Ureter (tissue), 1 donor: ENCODE results near the gene PAPSS1. TPM values are rescaled to one million over a fixed set of nuclear protein-coding genes. Genes with fewer than 3 reads are reported as not detected.

Experiments
- DNase-seq: peaks from one replicate; pipeline ENCODE4 v3.0.0-alpha.2; 2020; ENCODE audit warnings: low spot score
- total RNA-seq: library from RNA; stranded (reverse); gene quantifications from one replicate; pipeline ENCODE4 v1.2.4, GENCODE V29; 2023
- donor health status: DM: yes; HTN: yes; CAD: no.

The PAPSS1 gene
- total RNA-seq, 1 donor from 2014 or later: 44.7 TPM

DNA sequence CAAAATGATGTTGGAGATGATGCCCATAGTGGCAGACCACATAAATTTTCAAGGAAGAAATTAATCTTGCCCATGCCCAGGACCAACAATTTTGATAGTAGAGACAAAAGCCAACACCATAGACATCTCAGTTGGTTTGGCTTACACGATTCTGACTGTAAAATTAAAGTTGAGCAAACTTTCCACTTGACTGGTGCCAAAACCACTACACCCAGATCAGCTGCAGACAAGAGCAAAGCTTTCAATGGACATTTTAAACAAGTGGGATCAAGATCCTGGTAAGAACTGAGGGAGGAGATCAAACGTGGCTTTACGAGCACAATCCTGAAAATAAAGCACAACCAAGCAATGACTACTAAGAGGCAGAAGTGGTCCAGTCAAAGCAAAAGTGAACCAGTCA, 90.7 kb downstream of the PAPSS1 start:
- DNase-seq: no peak

DNA sequence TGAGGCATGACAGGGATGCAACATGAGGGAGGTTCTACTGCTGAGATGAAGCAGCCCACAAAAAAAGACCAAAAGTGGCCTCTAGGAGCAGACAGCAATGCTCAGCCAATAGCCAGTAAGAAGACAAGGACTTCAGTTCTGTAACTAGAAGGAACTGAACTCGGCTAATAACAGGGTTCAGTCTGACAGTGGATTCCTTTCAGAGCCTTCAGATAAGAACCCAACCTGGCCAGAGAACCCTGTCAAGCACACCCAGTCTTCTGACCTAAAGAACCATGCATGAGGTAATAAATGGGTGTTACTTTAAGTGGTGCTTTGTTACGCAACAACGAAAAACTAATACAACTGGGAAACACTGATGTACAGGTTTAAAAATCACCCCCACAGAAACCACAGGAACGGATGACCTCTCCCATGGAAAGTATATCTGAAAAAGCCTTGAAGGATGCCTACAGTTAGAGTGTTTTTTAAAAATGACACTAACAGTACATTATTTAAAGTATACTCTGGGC, 94.6 kb downstream of the PAPSS1 start:
- no peak for DNase-seq

DNA sequence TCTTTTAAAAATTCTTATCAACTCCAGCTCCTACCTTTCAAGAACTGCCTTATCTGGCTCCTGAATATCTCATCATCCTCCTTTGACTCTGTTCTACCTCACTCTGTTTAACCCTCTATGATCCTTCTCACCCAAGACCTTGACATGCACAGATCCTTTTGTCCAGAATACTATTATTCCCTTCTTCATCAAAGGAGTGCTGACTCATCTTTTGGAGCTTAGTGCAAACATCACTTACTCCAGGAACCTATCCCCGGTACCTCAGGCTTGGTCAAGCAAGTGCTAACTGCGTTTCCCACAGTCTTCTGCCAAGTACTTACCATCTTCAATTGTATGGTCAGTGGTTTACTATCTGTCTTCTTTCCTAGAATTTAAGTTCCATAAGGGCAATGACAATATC, 96.0 kb downstream of the PAPSS1 start:
- DNase-seq: no peak

DNA sequence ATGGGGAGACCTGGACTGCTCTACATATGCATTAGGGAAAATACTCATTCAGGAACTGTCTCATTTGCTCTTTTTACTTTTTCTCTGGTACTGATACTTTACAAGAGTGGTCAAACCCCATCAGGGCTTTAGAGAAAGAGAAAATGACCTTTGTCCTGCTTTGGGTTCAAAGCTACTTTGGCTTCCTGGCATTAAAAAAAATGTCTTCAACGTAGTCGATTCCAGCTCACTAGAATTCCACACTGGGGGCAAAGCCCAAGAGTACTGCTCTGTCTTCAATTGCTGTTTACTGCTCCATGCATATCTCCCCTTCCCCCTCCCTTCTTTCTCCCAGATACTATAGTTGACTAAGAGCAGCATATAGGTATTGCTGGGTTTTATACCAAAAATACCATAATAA, 98.0 kb downstream of the PAPSS1 start:
- DNase-seq: no peak

DNA sequence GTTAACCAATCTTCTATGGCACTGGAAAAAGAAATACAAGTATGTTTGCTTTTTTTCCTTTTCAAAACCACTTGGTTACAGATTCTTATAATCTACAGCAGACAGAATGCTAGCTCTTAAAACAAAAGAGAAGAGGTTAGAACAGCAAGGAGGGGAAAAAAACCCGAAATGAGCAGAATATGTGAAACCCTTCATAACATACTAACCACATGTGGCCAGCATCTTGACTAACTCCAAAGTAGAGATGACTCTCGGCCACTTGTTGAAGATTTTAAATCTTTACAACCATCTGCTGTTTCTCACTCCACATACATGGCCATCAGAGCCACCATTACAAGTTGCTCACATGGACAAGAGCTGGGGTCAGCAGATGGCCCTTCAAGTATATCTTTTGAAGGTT, 100.3 kb downstream of the PAPSS1 start:
- no peak for DNase-seq

DNA sequence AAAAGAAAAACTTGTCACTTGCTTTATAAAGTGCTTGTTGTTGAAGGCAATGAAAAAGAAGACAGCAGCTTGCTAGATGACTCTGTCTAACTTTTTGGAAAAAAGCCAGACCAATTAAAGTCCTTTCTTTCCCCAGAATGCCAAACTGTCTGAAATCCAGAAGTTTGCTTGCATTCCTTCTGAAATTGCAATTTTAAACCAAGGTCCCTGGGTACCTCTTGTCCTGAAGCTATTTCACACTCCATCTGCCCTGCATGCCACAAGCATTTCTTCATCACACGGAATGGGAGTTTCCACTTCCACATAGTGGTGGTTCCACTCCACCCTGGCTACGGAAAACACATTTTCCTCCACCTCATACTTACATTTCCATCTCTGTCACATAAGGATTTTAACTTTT, 101.0 kb downstream of the PAPSS1 start:
- no peak for DNase-seq

DNA sequence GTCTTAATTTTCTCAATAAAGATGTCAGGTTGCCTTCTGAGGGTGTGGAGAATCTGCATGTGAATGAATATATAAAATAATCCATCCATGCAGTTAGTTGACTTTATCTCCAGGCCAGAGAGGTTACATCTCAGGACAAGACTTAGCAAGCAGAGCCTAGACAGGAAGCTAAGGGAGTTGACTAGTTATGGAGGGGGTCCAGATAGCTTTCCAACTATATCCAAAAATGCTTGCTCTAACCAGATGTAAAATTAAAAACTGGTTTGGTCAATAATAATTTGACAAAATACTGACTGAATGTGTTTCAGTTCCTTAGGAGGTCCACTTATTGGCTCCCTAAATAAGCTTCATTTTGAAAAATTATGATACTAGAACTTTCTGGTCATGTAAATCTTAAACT, 101.4 kb downstream of the PAPSS1 start:
- DNase-seq: no peak

DNA sequence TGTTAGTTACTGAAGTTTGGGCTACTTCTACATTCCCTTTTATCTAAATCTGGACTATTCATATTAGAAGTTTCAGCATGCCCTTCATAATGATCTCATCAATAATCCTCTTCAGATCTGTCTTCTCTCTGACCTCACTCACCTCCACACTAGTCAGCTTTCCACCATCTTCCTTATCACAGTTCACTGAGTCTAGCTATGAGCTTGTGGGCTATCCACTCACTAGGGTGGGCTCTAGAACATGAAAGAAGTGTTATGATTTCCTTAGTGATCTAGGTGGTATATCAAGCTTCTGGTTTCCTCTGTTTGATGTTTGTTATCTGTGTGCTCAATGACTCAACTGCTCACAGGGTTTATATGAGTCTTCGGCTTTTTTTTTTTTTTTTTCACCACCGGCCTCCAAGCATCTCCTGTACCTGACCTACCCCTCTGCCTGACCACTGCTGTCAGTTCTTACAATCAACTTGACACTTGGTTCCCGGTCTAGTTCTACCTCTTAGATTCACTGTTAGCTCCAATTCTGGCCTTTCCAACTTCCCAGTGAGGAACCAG, 103.1 kb downstream of the PAPSS1 start:
- no peak for DNase-seq

DNA sequence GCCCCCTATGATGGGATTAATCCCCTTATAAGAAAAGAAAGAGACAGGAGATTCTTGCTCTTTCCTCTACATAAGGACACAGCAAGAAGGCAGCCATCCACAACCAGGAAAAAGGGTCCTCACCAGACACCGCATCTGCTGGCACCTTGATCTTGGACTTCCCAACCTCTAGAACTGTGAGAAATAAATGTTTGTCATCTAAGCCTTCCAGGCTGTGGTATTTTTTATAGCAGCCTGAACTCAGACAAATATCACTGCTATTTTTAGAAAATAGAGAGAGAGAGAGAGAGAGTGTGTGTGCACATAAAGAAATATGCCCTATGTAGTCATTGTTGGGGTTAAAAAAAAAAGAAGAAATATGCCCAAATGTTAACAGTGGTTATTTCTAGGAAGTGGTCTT, 104.2 kb downstream of the PAPSS1 start:
- DNase-seq: no peak

DNA sequence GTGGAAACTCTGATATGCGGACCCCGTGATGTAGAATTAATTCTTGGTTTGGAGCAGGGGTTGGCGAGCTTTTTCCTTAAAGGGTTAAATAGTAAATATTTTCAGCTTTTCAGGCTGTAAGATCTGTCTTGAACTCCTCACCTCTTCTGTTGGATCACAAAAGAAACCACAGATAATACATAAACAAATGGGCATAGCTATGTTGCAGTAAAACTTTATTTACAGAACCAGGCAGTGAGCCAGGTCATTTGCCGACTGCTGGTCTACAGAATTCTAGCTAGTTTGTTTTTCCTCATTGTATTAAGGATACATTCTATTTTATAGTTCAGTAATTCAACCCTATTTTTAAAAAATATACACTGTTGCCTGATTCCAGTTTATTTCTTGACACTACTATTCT, 116.6 kb downstream of the PAPSS1 start:
- DNase-seq: no peak

DNA sequence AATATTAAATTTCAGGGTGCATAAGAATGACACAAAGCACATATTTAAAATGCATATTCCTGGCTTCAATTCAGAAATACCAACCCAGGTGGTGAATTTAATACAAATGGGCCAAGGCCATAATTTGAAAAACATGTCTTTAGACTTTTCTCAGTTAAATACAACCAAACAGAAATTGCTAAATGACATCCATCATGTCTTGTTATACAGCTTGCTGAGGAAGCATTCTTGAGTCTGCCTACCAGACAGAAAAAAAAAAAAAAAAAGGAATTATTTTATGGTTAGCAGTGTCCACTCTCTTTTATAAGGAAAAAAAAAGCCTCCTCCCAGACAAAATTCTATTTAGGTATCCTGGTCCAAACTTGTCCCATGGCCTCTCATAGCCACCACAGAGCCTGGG, 119.1 kb downstream of the PAPSS1 start:
- DNase-seq: no peak

DNA sequence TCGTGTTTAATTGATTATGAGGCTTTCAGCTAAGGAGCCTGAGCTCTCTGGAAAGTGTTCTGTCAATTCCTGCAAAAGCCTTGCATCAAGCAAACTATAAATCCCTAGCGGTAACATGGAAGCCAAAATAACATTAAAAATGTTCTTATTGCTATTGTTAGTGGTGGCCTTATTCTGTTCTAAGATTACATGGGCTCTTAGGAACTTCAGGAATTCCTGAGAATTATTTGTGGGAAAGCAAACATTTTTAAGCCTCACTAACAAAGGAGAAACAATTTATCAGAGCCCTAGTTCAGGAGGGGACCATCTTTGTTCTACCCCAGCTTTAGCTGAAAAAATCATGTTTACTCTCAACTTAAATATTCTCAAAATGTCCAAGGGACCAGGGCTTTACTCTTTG, 119.6 kb downstream of the PAPSS1 start:
- no peak for DNase-seq

DNA sequence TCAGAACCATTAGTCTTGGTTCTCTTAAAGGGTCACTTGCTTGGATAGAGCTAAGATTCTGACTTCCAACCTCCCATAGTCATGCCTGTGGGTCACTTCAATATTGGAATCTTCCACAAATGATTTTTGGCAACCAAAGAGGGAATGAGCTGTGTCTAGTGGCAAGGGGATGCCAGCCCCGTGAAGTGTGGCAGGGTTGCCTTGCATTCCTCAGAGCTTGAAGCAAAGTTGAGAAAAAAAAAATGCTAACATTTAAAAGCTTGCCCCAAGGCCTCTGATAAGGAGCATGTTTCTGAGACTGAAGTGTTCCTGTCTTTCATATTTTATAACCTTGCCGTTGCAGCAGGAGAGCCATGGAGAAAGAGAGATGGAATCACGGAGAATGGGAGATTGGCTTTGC, 120.2 kb downstream of the PAPSS1 start:
- no peak for DNase-seq

DNA sequence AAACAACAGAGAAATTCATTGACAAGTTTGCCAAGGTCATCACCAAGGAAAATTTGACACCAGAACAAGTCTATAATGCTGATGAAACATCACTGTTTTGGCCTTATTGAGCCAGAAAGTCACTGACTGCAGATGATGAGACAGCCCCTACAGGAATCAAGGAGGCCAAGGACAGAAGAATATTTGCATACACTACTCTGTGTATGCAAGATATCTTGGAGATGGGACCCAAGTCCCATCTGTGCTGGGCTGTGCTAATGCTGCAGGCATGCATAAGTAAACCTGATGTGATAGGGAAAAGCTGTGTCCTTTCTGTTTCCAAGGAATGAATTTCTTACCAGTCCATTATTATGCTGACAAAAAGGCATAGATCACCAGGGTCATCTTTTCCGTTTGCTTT, 126.8 kb downstream of the PAPSS1 start:
- DNase-seq: no peak

DNA sequence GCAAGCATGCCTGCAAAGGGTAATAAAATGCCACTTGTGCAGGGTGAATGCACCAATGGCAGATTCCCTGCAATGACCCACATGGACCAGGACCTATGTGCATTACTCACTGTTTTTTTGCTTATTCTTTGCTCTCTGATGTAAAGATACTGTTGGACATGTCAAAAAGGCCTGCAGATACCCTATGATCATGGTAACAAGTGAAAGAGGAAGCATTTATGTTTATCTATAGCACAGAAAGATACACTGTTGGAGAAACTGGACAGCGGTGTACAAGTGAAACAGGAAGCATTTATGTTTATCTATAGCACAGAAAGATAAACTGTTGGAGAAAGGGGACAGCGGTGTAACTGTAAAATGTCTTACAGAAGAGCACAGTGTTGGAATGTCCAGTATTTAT, 127.5 kb downstream of the PAPSS1 start:
- DNase-seq: no peak

DNA sequence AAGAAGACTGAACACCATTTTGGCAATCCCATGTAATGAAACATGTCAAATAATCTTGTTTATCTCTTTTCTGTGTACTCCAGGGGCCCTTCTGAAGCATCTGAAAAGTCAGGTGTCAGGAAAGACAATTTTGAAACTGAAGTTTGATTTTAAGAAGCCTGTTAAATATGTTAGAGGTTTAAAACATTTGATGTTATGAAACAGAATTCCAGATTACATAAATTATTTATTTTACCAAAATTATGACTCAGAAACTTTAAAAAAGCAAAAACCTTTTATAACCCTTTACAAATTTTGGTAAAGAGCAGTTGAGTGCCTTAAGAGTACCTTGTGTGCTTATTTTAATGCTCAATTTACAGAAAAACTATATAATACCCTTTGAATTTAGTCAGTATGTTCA, 130.8 kb downstream of the PAPSS1 start:
- DNase-seq: no peak

DNA sequence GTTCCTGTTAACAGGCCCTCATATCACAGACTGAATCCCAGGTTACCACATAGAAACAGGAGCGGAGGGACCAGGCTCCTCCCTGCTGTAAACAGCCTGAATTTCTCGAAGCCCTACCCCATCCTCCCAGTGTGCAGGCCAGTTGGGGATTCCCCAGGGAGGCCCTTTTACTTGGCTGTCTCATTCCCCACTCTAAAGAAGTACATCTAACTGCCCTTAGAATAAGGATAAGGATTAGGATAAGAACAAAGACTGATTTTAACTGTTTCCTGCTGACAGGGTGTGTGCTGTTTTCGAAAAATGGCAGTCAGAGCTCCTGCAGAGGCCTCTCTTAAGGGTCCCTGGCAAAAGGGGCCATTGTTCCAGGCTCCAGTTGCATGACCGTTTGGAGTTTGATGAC, 133.7 kb downstream of the PAPSS1 start:
- DNase-seq: no peak

DNA sequence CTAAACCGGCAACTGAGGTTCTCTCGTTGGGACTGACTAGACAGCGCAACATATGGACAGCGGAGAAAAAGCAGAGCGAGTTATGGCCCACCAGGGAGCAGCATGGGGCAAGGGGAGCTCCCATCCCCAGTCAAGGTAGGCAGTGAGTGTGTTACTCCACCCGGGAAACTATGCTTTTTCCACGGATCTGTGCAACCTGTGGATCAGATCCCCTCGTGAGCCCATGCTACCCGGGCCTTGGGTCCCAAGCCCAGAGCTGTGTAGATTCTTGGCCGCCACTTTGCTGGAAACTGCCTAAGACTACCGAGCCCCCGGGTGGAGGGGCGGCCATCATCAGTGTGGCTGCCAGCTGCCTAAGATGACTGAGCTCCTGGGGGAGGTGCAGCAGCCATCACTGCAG, 140.9 kb downstream of the PAPSS1 start:
- no peak for DNase-seq

DNA sequence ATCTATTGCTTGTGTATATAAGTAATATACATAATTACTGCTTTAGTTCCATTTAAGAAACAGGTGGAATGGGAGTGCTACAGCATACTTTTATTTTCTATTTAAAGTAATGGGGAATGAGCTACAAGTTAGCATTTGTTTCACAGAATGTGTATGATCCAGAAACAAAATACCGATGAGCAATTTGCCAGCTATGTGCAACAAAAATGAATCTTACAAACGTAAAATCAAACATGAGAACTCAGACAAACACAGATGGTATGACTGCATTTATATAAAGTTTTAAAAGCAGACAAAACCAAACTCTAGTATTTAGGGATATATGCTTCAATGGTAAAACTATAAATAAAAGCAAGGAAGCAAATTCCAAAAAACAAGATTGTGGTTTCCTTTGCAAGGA, 141.7 kb downstream of the PAPSS1 start:
- DNase-seq: no peak

DNA sequence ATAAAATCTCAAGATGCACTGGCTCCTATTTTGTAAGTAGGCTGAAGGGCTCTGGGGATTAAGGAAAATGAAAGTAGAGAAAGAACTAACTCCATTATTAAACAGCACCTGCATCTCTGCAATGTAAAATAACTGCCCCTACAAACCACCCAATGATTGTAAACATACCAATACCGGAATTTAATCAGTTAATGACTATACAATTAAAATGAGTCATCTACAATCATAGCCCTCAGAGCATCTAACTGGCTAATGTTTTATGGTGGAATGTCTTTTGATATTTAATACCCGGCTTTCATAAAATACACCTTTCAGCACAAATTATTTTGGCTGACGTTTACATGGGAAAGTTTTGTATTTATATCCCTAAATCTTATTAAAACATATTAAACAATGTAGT, 142.3 kb downstream of the PAPSS1 start:
- no peak for DNase-seq

DNA sequence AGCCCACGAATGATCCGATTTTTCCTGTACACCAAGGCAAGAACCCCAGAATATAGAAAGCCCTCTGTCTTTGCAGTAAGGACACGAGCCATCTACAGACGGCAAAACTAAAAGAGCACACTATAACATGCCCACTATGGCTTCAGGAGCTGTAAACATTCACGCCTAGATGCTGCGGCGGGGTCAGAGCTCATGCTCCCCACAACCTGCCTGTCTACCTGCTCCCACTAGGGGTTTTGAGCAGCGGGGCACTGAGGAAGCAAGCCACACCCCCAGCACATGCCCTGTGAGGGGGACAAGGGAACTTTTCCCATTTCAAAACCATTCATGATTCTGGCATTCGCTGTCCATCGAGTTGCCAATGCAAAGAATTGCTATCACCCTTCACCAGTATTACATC, 144.8 kb downstream of the PAPSS1 start:
- DNase-seq: no peak

DNA sequence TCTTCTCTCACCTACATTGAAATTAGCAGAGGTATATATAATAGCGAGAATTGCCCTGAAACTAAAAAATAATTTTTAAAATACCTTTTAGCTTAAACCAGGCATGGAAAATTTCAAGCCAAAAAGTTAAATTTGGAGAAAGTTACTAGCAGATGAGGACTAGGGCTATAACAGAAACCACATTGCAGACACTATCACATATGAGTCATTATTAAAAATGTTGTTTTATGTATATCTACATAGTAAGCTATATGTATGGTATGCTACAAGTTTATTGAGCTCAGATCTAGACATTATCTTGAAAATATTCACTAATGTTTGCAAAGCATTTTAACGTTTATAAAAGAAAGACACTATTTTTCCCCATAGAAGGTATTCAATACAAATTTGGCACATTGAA, 147.8 kb downstream of the PAPSS1 start:
- DNase-seq: no peak

DNA sequence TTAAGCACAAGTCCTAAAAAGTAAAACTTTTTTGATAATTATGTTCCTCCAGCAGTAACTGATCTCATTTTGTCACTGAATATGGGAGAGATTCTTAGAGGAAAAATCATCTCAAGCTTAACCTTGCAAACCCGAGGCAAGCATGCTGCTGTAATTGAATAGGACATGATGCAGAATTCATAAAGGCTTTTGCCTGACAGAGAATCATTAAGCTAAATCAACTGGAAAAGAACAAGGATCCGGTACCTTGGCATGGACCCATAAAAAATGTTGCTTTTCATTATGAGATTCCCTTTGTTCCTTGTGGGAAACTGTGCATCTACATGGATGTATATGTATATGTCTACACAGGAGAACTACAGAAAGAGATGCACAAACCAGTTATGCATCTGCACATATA, 149.1 kb downstream of the PAPSS1 start:
- no peak for DNase-seq

DNA sequence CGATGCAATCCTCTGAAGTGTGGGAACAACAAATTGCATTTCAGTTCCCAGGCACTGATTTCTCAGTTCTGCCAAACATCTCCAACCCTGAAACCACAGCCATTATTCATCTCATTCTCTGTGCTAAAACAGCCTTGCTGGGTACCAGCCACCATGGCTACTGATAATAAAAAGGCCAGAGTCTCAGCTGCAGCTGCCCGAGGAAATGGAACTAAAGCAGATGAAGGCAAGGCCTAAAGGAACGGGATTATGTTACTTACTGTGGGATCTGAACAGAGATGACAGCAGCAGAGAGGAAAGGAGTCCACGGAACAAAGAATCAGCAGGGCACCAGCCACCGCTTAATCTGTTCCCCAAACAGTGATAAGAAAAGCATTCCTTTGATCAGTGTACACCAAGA, 155.7 kb downstream of the PAPSS1 start:
- DNase-seq: no peak
